GM12891 (cell line): Measurements from ENCODE around the gene AGO4.

ENCODE experiments used
- PAX5 ChIP-seq: IDR thresholded peaks from 2 replicates; pipeline ENCODE4 v1.6.1; 2011; ENCODE audit warnings: low read length, moderate library complexity, mild to moderate bottlenecking; ENCODE audit not compliant: insufficient read depth, severe bottlenecking
- POLR2A ChIP-seq: IDR thresholded peaks from 2 replicates; pipeline ENCODE4 v1.6.1; 2011; ENCODE audit warnings: low read depth, low read length, control low read depth
- POLR2AphosphoS5 ChIP-seq: IDR thresholded peaks from 2 replicates; pipeline ENCODE4 v1.6.1; 2011; ENCODE audit warnings: low read depth, low read length, control low read depth
- POU2F2 ChIP-seq: IDR thresholded peaks from 2 replicates; pipeline ENCODE4 v1.6.1; 2011; ENCODE audit warnings: low read depth, mild to moderate bottlenecking, control low read depth, low read length, moderate library complexity
- SPI1 ChIP-seq: IDR thresholded peaks from 2 replicates; pipeline ENCODE4 v1.6.1; 2011; ENCODE audit warnings: low read depth, low read length, control low read depth
- TAF1 ChIP-seq: IDR thresholded peaks from 2 replicates; pipeline ENCODE4 v1.6.1; 2011; ENCODE audit warnings: low read depth, low read length, control low read depth

GRCh38 chr1:35866991-35867390 is 59.2 kb downstream of the AGO4 start:
- TF ChIP-seq POLR2A (no peak), TAF1 (no peak), POLR2AphosphoS5 (no peak), SPI1 (no peak), PAX5 (no peak), POU2F2 (no peak)
